Colon (tissue), 2 donors: ENCODE measurements around the gene ATP6V1B1.

Experiments used
- FAIRE-seq: peaks from 2 replicates; lab custom pipeline; 2012; peaks lifted over from hg19 to GRCh38; lab: Jason Lieb, UNC
- donor health status: control.
- donor health status: control.

The ATP6V1B1 gene

GRCh38 chr2:70944111-70944690 is 8.5 kb downstream of the ATP6V1B1 start:
- FAIRE-seq, result no peak

DNA sequence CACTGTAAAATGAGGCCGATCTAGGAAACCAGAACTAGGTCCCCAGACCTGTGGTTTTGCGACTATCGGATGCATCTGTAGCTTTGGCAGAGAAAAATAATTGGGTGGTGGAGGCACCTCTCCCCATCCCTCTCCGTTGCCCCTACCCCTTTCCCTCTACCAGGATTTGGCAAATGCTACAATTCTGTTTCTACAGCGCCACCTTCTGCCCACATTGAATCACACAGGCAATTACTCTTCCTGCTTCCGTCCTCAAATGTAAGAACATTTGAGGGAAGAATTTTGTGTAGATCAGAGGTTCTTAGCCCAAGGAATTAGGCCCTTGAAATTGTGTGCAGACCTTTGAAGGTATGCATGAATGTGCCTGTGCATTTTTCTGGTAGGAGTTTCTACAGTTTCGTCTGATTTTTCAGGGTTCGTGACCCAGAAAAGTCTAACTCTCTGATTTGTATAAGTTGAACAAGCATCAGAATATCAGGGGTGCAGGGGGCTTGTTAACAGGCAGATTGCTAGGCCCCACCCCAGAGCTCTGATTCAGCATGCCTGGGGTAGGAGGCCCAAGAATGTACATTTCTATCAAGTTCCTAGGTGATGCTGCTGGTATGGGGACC is 11.2 kb downstream of the ATP6V1B1 start:
- FAIRE-seq, result no peak

DNA sequence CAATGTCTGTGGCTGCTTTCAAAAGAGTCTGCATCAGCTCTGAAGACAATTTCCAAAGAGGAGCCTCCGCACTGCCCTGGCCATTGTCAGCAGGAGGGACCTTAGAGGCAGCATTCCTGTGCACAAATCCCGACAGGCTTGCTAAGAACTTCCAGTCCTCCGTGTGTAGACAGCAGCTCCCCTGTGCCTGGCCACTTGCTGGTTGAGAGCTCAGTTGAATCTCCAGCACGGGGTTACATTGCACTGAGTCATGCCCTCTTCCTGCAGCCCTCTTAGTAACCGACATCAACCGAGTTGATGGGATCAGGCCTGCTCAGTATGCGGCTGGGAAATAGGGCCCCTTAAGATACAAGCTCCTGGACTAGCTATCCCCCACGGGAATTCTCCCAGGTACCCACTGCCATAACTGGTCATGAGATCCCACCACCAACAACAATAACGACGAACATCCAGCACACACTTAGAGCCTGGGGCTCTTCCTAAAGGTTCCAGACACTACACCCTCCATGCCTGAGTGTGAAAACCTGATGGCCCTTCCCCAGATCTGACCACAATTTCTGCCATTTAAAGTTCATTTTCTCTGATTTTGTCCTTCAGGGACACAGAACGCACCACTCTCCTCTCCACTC is 12.0 kb downstream of the ATP6V1B1 start:
- no peak for FAIRE-seq

DNA sequence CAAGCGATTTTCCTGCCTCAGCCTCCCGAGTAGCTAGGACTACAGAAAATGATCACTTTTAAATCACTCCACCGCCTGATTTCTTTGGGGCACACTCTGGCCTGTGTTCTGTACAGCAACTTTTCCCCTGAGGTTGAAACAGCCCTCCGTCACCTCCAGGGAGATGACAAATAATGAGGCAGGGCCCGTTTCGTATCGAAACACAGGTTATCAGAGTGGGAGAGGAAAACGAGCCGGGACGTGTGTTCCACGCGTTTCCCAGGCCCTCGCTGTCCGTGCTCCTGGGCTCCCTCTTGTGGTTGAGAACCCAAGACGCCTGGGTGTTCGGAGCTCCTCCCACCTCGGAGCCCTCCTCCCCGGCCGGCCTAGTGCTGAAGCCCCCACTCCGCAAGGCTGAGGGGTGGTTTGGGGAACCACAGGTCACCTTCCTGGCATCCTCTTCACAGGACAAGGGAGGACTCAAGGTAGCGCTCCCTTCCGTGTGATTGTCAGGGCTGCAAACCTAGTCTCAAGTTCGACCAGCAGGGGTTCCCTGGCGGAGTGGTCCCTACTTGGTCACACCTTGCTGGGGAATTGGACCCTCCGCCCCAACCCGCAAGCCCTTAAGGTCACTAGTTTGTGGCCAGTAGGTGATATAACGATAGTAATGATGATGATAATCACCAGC is 12.8 kb downstream of the ATP6V1B1 start:
- FAIRE-seq, result no peak

GRCh38 chr2:70949086-70949485 is 13.4 kb downstream of the ATP6V1B1 start:
- no peak for FAIRE-seq

DNA sequence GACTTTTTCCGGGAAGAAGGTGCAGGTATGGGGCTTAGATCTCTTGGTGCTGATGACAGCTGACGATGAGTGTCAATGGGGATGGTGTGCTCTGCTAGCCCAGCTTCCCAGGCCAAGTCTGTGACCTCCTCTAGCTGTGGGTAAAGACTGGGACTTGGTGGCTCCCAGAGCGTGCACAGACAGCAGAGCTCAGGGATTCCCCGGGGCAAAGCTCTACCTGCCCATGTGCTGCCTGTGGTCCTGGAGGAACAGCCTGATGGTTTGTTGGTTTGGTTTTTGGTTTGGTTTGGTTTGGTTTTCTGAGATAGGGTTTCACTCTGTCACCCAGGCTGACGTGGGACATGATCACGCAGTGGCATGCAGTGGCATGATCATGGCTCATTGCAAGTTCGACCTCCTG is 19.2 kb downstream of the ATP6V1B1 start:
- no peak for FAIRE-seq

DNA sequence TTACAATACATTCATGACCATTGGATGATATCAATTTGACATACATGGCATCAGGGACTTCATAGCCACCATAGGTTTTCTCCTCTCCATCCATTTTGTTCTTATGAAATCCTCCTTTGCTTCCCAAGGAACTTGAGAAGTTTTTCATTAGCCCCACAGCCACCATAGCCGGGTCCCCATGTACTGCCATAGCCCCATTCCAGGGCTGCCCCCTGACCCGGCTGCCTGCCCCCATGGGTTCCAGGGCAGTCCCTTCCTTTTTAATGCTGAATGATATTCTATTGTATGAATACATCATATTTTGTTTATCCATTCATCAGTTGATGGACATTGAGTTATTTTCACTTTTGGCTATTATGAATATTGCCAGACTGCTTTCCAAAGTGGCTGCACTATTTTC is 20.4 kb downstream of the ATP6V1B1 start:
- no peak for FAIRE-seq

- no peak for FAIRE-seq
Observed at GRCh38 chr2:70957798-70958197, 22.1 kb downstream of the ATP6V1B1 start.

DNA sequence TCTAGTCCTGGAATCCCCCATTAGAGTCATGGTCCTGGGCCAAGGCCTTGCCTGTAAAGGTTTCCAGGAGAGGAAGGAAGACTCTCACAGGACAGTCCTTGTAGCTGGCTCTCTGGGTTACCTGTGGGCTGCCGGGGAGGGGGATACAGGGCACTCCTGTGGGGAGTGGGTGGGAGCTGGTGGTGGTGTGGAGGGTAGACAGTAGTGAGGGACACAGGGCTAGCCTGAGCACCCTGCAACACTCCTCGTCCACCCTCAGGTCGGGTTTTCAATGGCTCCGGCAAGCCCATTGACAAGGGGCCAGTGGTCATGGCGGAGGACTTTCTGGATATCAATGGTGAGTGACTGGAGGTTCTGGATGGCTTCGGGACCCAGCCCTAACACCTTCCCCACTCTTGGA is 23.1 kb downstream of the ATP6V1B1 start:
- no peak for FAIRE-seq

DNA sequence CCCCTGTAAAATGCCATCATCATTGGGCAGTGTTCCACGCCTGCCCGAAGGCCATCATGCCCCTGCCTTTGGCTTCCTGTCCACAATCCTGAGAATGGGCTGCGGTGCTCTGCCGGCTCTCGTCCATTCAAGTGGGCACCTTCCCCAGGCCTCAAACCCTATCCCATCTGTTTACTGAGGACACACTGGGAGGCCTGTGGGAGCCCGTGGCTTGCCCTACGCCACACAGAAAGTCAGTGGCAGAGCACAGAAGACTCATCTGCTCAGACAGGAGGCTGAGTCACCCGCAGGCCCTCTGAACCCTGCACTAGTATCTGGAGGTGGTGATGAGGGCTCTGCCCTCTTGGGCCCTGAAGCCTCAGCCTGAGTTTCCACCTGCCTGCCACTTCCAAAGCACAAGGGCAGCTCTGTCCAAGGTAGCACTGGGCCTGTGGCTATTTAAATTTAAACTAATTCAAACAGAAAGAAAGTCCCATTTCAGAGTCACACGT is 23.6 kb downstream of the ATP6V1B1 start:
- FAIRE-seq, result no peak

GRCh38 chr2:70959851-70960832 is 24.4 kb downstream of the ATP6V1B1 start:
- no peak for FAIRE-seq

DNA sequence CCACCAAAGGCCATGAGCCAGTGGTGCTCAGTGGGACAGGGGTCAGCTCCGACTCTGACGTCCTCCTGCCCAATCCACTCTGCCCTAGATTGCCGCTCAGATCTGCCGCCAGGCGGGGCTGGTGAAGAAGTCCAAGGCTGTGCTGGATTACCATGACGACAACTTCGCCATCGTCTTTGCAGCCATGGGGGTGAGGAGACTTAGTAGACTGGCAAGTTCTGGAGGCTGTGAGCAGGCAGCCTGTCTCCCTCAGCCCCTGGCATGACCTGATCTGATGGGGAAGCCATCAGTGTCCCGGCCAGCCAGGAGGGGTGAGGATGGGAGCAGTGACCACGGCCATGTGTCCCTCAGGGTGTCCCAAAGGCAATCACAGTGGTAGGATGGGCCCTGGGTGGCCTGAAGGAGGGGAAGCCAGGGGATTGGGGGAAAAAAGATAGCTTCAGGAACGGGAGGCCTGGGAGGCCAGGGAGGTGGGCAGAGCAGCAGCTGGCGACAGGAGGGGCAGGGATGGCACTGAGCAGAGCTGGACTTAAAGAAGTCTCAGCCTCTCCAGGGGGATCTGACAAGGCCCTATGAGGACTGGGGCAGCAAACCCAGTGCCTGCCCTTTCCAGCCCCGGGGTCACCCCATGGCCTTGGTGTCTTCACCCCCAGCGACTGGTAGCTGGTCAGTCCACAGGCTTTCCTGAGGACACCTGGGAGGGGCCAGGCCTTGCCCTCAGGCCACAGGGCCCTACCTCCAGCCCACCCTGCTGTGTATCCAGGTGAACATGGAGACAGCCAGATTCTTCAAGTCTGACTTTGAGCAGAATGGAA is 25.3 kb downstream of the ATP6V1B1 start:
- no peak for FAIRE-seq

- FAIRE-seq, result no peak
Observed at GRCh38 chr2:70961648-70961994, 25.9 kb downstream of the ATP6V1B1 start.

DNA sequence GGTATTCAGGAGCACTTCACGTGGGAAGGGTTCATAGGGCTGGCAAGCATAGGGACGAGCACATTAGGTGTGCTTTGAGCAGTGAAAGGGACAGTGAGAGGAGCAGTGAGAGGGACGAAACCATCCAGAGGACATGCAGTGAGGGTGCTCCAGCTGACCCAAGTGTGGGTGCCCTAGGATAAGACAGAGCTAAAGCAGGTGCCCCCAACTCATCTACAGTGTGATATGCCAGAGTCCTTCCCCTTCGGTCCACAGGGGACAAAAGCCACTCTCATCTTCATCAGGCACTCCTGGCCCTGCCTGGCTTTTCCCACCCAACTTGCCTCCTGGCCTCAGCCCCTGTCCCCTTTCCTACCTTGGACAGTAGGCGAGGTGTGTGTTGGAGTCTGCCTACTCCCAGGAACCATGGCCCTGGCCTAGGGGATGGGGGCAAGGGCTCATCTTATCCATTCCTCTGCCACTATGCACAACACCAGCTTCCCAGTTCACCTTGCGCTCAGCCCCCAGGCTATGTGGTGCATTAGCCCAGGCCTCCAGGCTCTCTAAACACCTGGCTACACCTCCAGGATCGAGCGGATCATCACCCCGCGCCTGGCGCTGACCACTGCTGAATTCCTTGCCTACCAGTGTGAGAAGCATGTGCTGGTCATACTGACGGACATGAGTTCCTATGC is 26.6 kb downstream of the ATP6V1B1 start:
- FAIRE-seq, result no peak

GRCh38 chr2:70962885-70963878 is 27.5 kb downstream of the ATP6V1B1 start:
- no peak for FAIRE-seq

DNA sequence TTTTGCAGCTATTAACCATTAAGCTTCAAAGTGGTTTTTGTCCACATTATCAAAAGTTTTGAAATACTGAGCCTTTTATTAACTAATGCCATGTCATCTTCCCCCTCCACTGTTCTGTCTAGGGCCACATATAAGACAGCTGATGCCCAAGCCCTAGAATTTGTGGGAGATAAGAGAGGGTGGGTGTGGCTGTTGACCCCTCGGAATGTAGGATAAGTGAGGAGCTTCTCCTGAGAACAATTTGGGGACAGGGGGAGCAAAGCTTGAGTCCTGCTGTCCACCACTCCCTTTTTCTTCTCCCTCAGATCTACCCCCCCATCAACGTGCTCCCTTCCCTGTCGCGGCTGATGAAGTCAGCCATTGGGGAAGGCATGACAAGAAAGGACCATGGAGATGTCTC is 28.4 kb downstream of the ATP6V1B1 start:
- no peak for FAIRE-seq

GRCh38 chr2:70964596-70965386 is 29.1 kb downstream of the ATP6V1B1 start:
- no peak for FAIRE-seq

DNA sequence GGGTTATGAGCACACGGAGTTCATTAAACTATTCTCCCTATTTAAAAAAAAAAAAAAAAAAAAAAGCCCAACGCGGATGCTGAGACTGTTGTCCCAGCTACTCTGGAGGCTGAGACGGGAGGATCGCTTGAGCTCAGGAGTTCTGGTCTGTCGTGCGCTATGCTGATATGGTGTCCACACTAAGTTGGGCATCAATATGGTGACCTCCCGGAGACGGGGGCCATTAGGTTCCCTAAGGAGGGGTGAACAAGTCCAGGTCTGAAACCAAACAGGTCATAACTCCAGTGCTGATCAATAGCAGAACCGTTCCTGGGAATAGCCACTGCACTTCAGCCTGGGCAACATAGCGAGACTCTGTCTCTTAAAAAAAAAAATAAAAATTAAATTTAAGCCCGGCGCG is 29.8 kb downstream of the ATP6V1B1 start:
- FAIRE-seq, result no peak

DNA sequence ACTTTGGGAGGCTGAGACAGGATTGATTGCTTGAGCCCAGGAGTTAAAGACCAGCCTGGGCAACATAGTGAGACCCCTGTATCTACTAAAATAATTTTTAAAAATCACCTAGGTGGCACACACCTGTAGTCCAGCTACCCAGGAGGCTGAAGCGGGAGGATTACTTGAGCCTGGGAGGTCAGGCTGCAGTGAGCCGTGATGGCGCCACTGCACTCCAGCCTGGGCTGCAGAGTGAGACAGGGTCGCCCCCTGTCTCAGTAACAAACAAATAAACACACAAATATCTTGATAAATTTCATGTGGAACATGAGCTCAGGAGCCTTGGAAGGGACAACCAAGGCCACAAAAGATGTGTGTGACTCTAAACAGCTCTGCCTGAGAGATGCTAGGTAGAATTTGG is 31.0 kb downstream of the ATP6V1B1 start:
- no peak for FAIRE-seq
